GM12873 (cell line): Measurements from ENCODE around the gene TAF3.

Experiments used
- TF ChIP-seq, protein P1 (sequence below): IDR thresholded peaks from 2 replicates; pipeline ENCODE4 v1.5.1; 2012; ENCODE audit warnings: low read depth, mild to moderate bottlenecking, moderate library complexity, low read length, control low read depth; ENCODE audit not compliant: insufficient read depth; ENCODE audit errors: missing control alignments

Gene TAF3

DNA sequence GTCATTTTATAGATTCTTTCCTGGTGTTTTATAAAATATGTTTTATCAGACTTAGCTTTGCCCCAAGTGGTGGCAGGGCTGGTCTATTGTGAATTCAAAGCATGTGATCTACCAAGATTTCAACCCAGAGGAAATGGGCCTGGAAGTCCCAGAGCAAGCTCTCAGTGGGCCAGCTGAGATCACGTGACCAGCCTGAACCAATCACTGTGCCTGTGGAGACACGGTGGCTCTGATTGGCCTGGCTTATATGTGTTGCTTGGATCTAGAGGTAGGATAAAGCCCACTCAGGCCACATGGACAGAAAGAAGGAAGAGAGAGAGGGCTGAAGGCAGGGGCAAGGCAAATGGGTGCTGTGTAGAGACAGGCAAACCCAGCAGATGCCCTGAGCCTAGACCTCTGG lies 170.7 kb downstream of the TAF3 start:
- TF ChIP-seq, protein P1, sequence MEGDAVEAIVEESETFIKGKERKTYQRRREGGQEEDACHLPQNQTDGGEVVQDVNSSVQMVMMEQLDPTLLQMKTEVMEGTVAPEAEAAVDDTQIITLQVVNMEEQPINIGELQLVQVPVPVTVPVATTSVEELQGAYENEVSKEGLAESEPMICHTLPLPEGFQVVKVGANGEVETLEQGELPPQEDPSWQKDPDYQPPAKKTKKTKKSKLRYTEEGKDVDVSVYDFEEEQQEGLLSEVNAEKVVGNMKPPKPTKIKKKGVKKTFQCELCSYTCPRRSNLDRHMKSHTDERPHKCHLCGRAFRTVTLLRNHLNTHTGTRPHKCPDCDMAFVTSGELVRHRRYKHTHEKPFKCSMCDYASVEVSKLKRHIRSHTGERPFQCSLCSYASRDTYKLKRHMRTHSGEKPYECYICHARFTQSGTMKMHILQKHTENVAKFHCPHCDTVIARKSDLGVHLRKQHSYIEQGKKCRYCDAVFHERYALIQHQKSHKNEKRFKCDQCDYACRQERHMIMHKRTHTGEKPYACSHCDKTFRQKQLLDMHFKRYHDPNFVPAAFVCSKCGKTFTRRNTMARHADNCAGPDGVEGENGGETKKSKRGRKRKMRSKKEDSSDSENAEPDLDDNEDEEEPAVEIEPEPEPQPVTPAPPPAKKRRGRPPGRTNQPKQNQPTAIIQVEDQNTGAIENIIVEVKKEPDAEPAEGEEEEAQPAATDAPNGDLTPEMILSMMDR: no peak

DNA sequence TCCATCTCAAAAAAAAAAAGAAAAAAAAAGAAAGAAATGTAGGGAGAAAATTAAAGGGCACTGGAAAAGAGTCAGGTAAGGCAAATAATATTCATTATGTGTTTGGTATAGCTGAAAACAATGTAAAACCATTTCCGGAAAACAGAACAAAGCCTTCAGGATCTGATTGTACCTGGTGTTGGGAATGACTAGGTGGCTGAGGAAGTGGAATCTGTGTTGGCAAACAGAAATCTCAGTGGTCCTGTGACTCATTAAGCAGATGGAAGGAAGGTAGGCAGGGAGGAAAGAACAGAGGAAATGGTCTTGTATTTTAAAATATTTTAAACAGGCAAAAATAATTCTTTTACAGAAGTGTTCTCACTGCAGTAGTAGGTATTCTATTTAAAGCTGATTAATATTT lies 180.5 kb downstream of the TAF3 start:
- TF ChIP-seq, protein P1: no peak

DNA sequence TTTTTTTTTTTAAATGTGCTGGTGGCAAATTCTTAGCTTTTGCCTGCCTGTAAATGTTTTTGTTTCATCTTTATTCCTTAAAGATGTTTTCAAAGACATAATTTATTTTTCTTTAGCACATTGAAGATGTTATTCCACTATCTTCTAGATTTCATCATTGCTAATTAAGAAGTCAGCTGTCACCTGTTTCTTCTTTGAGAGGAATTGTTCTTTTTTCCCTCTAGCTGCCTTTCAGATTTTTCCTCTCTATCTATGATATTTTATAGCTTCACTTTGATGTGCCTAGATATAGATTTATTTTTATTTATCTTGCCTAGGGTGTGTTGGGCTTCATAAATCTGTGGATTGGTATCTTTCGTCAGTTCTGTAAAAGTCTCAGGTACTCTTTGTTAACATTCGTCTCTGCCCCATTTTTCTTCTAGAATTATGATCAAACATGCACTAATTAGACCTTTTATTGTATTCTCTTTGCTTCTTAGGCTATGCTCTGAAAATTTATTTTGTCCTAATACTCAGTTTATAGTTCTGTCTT lies 186.2 kb downstream of the TAF3 start:
- TF ChIP-seq, protein P1: no peak

- TF ChIP-seq, protein P1: no peak
Measured at GRCh38 chr10:8006274-8006999, 188.1 kb downstream of the TAF3 start.

GRCh38 chr10:8009031-8009430 lies 190.7 kb downstream of the TAF3 start:
- TF ChIP-seq, protein P1: no peak

DNA sequence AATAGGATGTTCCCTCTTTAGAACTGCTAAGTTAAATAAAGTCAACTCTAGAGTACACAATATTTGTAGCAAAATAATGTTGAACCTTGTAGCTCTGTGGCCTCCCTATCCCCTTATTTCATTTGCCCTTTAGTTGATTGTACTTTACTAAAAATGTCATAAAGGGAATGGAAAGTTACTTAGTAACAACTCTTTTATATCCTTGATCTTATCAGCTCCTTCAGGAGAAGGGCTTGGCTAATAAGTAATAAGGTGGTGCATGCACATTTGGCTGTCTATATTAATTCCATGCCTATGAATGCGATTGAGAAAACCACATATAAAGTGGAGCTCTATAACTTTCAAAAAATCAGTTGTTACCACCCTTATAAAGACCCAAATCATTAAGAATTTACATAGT lies 194.7 kb downstream of the TAF3 start:
- TF ChIP-seq, protein P1: no peak

GRCh38 chr10:8013619-8014018 lies 195.3 kb downstream of the TAF3 start:
- TF ChIP-seq, protein P1: no peak
